Measurements from ENCODE around the gene ATG12. TPM values are rescaled to one million over a fixed set of nuclear protein-coding genes. Genes with fewer than 3 reads are reported as not detected.

ATG12 gene
- total and polyA plus RNA-seq, 2 of the 13 experiments (the other 11 are each of a cell fraction or from before 2014, with no cell fraction given) = 46.4 to 58.1 TPM

GRCh38 chr5:115858396-115858795 lies 17.0 kb upstream of the ATG12 start (continued):
- TF ChIP-seq CHD4 (IDR thresholded peaks at IDR 0.05; ENCODE audit: borderline replicate concordance, low read length) (no peak), ZNF598 (CRISPR knock-in tag; IDR thresholded peaks at IDR 0.05; ENCODE audit: borderline replicate concordance) (no peak), ZNF672 (CRISPR knock-in tag; IDR thresholded peaks at IDR 0.05) (no peak), HES4 (CRISPR knock-in tag; IDR thresholded peaks at IDR 0.05; ENCODE audit: borderline replicate concordance) (no peak), PHF5A (CRISPR knock-in tag; IDR thresholded peaks at IDR 0.05; ENCODE audit: low read depth, unreplicated experiment) (no peak), NR2F6 (IDR thresholded peaks at IDR 0.05) (no peak), NR2F6 (CRISPR knock-in tag; IDR thresholded peaks at IDR 0.05) (no peak), ZNF296 (CRISPR knock-in tag; conservative IDR thresholded peaks at IDR 0.05) (no peak), KLF12 (CRISPR knock-in tag; IDR thresholded peaks at IDR 0.05; ENCODE audit: borderline replicate concordance) (no peak)

GRCh38 chr5:115857626-115858349 lies 16.4 kb upstream of the ATG12 start:
- no TSS peak for BruUV-seq (replicated peaks)
- no peak for DNase-seq (ENCODE audit: low spot score)
- in situ Hi-C loops (cut with HindIII; ENCODE audit: extremely low pct_ligation_motif_present, low pct_unique_long_range_greater_than_20kb) = no loop called here

More at GRCh38 chr5:115857626-115858349, 16.4 kb upstream of the ATG12 start:
- peaks cover 10% of the 10 kb centered on the region; the same call in 1 of the 2 replicates for H4K20me1 ChIP-seq (ENCODE audit: insufficient read depth, low read length)
- H3K4me2 ChIP-seq (ENCODE audit: low read depth, low read length) = no peak overlapping the region
- POLR2A ChIA-PET = no interaction called here
- no peak overlapping the region for H3K9ac ChIP-seq (ENCODE audit: insufficient read depth, low read depth, low read length)
- H3K9me3 ChIP-seq (ENCODE audit: low read length) = peaks cover 9% of the 10 kb centered on the region; the same call in 1 of the 2 replicates
- no peak overlapping the region for H2AFZ ChIP-seq (ENCODE audit: low read length)
- WGBS (ENCODE audit: low lambda C conversion rate) = 91% methylated on average over 2 of the region's 2 CpGs
- FAIRE-seq = no peak
- intact Hi-C loops (cut with micrococcal nuclease; ENCODE audit: unreplicated experiment) = no loop called here
- TF ChIP-seq ZNF333 (CRISPR knock-in tag; IDR thresholded peaks at IDR 0.05; ENCODE audit: borderline replicate concordance) (no peak), TSC22D2 (CRISPR knock-in tag; IDR thresholded peaks at IDR 0.05; ENCODE audit: borderline replicate concordance) (no peak), ZSCAN22 (CRISPR knock-in tag; IDR thresholded peaks at IDR 0.05) (no peak), ZNF556 (CRISPR knock-in tag; IDR thresholded peaks at IDR 0.05; ENCODE audit: borderline replicate concordance) (no peak), FUBP1 (CRISPR knock-in tag; IDR thresholded peaks at IDR 0.05; ENCODE audit: borderline replicate concordance) (no peak)
- no peaks in the 10 kb centered on the region; a peak in 1 of 5 replicates for H3K36me3 ChIP-seq (replicated peaks in 1 of 2; ENCODE audit: control insufficient read depth in 1 of 2, insufficient read depth in 2 of 2, low read length in 2 of 2)
- CTCF ChIA-PET (ENCODE audit: low intra/inter-chr PET ratio, low total read pairs) = interaction anchor here (0.7 kb wide), 1 partner anchor 310 kb away, joined by 3 read pairs; no protein-coding TSS in a partner anchor
- H3K27ac ChIP-seq (ENCODE audit: extremely low read length, insufficient read depth, low read length) = no peak overlapping the region
- H3K4me1 ChIP-seq (ENCODE audit: insufficient read depth, low read length) = peaks cover 12% of the 10 kb centered on the region
- no peak for ATAC-seq
- no peaks in the 10 kb centered on the region for H3K27me3 ChIP-seq (ENCODE audit: control insufficient read depth in 1 of 2, insufficient read depth in 2 of 2, low read length in 2 of 2)
- no peak overlapping the region for H3K4me3 ChIP-seq (replicated peaks in 1 of 3; ENCODE audit: insufficient read depth in 1 of 3, low read depth in 2 of 3, low read length in 3 of 3)
- peaks cover 87% of the 10 kb centered on the region for H3K79me2 ChIP-seq (ENCODE audit: insufficient read depth, low read length)

Data from HepG2 (cell line).